ENCODE measurements around the gene MIGA1. TPM values are rescaled to one million over a fixed set of nuclear protein-coding genes. Genes with fewer than 3 reads are reported as not detected.
"Not testable (repeated sequence)": the region's sequence is repeated elsewhere in the genome, so short reads cannot be mapped to it uniquely, and the experiment has no call there.

MIGA1 gene
- total RNA-seq, 1 donor from 2014 or later: 11.2 TPM

DNA sequence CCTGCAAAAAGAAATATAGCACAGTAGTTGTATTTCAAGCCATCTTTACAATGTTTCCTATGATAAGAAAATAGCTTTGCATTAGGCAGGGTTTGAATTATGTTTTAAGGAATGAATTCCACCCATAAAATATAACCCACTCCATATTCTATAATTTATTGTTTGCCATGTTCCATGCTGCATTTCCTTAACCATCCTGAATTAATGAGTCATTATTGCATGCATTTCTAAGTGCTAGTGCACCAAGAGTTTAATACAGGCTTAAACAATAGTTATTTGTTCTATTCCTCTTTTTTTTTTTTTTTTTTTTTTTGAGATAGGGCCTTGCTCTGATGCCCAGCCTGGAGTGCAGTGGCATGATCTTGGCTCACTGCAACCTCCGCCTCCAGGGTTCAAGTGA is 45.2 kb downstream of the MIGA1 start:
- intact Hi-C loops (cut with micrococcal nuclease): loop anchor here (5.0 kb wide), 1 partner anchor 78 kb away; no protein-coding TSS in a partner anchor
- Histone ChIP-seq H3K27ac (replicated peaks) (peak overlapping the region; percentile 69), H3K4me3 (no peak overlapping the region), H3K4me1 (peaks cover 33% of the 10 kb centered on the region), H3K27me3 (ENCODE audit: low read depth) (no peaks in the 10 kb centered on the region), H3K9me3 (replicated peaks) (no peaks in the 10 kb centered on the region), H3K36me3 (peaks cover 21% of the 10 kb centered on the region)
- no peak for DNase-seq
- TF ChIP-seq, protein P1, sequence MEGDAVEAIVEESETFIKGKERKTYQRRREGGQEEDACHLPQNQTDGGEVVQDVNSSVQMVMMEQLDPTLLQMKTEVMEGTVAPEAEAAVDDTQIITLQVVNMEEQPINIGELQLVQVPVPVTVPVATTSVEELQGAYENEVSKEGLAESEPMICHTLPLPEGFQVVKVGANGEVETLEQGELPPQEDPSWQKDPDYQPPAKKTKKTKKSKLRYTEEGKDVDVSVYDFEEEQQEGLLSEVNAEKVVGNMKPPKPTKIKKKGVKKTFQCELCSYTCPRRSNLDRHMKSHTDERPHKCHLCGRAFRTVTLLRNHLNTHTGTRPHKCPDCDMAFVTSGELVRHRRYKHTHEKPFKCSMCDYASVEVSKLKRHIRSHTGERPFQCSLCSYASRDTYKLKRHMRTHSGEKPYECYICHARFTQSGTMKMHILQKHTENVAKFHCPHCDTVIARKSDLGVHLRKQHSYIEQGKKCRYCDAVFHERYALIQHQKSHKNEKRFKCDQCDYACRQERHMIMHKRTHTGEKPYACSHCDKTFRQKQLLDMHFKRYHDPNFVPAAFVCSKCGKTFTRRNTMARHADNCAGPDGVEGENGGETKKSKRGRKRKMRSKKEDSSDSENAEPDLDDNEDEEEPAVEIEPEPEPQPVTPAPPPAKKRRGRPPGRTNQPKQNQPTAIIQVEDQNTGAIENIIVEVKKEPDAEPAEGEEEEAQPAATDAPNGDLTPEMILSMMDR (IDR thresholded peaks at IDR 0.05; ENCODE audit: borderline replicate concordance): no peak

DNA sequence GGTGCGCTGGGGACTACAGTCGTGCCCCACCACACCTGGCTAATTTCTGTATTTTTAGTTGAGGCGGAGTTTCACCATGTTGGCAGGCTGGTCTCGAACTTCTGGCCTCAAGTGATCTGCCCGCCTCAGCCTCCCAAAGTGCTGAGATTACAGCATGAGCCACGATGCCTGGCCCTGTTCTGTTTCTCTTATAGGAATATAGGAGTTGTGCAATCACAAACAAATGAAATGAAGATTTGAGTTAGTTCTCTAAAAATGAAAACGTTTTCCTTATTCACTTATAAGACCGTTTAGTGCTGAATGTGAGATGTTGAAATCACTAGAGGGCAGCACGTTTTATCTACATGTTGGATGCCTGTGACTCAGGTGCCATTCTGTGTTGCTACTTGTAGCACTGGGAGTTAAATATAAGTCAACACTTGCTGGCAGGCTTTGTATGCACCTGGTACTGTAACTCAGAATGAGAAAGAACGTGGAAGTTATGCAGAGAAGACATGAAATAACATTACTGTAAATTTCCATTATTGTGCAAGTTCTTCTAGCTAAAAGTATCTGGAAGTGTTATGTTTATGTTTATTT is 45.8 kb downstream of the MIGA1 start:
- no peak for DNase-seq
- intact Hi-C loops (cut with micrococcal nuclease): loop anchor here (5.0 kb wide), 1 partner anchor 77 kb away; no protein-coding TSS in a partner anchor
- TF ChIP-seq, protein P1 (IDR thresholded peaks at IDR 0.05; ENCODE audit: borderline replicate concordance): peak; percentile 42
- H3K36me3 ChIP-seq: peaks cover 20% of the 10 kb centered on the region
- no peak overlapping the region for H3K4me3 ChIP-seq
- H3K27me3 ChIP-seq (ENCODE audit: low read depth): no peaks in the 10 kb centered on the region
- peaks cover 37% of the 10 kb centered on the region for H3K4me1 ChIP-seq
- H3K9me3 ChIP-seq (replicated peaks): no peaks in the 10 kb centered on the region
- H3K27ac ChIP-seq (replicated peaks): peak overlapping the region; percentile 69

DNA sequence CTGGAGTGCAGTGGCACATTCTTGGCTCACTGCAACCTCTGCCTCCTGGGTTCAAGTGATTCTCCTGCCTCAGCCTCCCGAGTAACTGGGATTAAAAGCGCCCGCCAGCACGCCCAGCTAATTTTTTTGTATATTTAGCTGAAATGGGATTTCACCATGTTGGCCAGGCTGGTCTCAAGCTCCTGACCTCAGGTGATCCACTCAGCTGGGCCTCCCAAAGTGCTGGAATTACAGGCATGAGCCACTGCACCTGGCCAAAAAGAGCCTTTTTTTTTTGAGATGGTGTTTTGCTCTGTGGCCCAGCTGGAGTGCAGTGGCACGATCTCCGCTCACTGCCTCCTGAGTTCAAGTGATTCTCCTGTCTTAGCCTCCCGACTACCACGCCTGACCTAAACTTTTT is 47.4 kb downstream of the MIGA1 start:
- H3K9me3 ChIP-seq (replicated peaks); H3K27me3 ChIP-seq (ENCODE audit: low read depth); H3K4me3 ChIP-seq; DNase-seq; H3K36me3 ChIP-seq: not testable (repeated sequence)
- Histone ChIP-seq H3K4me1 (peaks cover 54% of the 10 kb centered on the region), H3K27ac (replicated peaks) (peak overlapping the region; percentile 69)
- intact Hi-C loops (cut with micrococcal nuclease): loop anchor here (5.0 kb wide), 1 partner anchor 75 kb away; no protein-coding TSS in a partner anchor

DNA sequence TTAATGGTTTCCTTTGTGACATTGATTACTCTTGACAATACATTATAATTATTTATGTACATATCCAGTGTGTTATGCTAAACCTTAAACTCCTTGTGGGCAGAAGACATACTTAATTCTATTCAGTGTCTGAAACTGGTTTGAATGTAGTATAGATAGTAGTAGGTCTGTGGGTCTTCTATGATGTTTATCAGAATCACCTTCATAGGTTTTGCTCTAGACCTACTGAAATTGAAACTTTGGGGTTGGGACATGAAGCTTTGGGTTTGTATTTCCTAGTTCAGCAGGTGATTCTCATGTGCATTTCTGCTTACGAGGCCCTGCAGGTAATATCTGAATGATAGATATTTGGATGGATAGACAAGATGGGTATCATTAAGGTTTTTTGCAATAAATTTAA is 48.6 kb downstream of the MIGA1 start:
- Histone ChIP-seq H3K4me1 (peaks cover 65% of the 10 kb centered on the region), H3K36me3 (peaks cover 6% of the 10 kb centered on the region), H3K9me3 (replicated peaks) (no peaks in the 10 kb centered on the region), H3K4me3 (no peak overlapping the region), H3K27me3 (ENCODE audit: low read depth) (no peaks in the 10 kb centered on the region), H3K27ac (replicated peaks) (peak overlapping the region; percentile 91)
- no peak for DNase-seq
- intact Hi-C loops (cut with micrococcal nuclease): loop anchor here (5.0 kb wide), 1 partner anchor 74 kb away; no protein-coding TSS in a partner anchor
- TF ChIP-seq, protein P1 (IDR thresholded peaks at IDR 0.05; ENCODE audit: borderline replicate concordance): no peak

DNA sequence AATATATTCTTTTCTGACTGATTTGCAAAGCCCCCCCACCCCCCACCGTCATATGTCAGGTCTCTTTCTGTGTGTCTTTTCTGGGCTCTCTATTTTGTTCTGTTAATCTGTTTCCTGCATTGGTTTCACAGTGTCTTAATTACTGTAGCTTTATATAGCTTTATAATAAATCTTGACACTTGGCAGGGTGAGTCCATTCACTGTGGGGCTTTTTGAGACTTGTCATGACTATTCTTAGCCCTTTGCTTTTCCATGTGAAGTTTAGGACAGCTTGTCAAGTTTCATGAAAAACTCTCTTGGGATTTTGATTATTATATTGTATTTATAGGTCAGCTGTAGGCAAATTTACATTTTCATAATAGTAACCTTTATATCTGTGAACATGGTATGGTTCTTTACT is 50.4 kb downstream of the MIGA1 start:
- intact Hi-C loops (cut with micrococcal nuclease): loop anchor here (5.0 kb wide), 2 partner anchors 57 to 72 kb away; partner anchors contain the start of gene NEXN
- no peak for DNase-seq
- H3K27ac ChIP-seq (replicated peaks): peak overlapping the region; percentile 91
- H3K27me3 ChIP-seq (ENCODE audit: low read depth): no peaks in the 10 kb centered on the region
- TF ChIP-seq, protein P1 (IDR thresholded peaks at IDR 0.05; ENCODE audit: borderline replicate concordance): no peak
- H3K36me3 ChIP-seq: no peaks in the 10 kb centered on the region
- no peaks in the 10 kb centered on the region for H3K9me3 ChIP-seq (replicated peaks)
- H3K4me1 ChIP-seq: peaks cover 69% of the 10 kb centered on the region
- H3K4me3 ChIP-seq: no peak overlapping the region

DNA sequence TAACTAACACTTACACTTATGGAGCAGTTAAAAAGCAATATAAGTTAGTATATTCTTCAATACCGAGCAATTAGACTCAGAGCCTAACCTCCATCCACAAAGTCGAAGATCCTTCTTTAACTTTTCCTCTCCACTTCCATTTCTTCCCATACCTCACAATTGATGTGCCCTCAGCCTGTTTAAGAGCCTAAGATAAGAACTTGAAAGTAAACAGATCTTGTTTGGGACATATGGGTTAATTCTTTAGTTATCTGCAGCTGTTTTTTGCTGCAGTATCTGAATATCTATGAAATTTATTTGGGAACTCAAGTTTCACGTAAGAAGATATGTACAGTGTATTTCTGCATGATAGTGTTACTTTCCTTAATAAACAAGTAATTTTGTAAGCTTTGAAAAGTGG is 51.5 kb downstream of the MIGA1 start:
- Histone ChIP-seq H3K36me3 (no peaks in the 10 kb centered on the region), H3K9me3 (replicated peaks) (no peaks in the 10 kb centered on the region), H3K27ac (replicated peaks) (peak overlapping the region; percentile 91), H3K4me1 (peaks cover 70% of the 10 kb centered on the region), H3K27me3 (ENCODE audit: low read depth) (no peaks in the 10 kb centered on the region), H3K4me3 (no peak overlapping the region)
- TF ChIP-seq, protein P1 (IDR thresholded peaks at IDR 0.05; ENCODE audit: borderline replicate concordance): no peak
- intact Hi-C loops (cut with micrococcal nuclease): loop anchor here (5.0 kb wide), 1 partner anchor 56 kb away; the partner anchor contains the start of gene NEXN
- DNase-seq: no peak

All from left ventricle myocardium inferior (tissue), 1 donor.